Measurements from ENCODE around the gene WDR18.

WDR18 gene

DNA sequence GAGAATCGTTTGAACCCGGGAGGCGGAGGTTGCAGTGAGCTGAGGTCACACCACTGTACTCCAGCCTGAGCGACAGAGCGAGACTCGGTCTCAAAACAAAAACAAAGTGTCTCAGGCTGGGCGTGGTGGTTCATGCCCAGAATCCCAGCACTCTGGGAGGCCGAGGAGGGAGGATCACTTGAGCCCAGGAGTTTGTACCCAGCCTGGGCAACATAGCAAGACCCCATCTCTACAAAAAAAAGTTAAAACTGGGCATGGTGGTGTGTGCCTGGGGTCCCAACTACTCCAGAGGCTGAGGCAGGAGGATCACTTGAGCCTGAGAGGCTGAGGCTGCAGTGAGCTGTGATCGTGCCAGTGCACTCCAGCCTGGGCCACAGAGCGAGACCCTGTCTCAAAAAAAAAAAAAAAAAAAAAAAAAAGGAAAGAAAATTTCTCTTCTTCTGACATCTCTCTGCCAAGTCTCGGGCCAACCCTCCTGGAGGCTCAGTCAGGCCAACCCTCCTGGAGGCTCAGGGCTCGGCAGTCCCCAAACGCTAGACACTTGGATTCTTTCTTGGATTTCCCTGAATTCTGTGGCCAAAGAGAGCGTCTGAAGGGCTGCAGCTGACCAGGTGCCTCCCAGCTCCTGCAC is 32.0 kb upstream of the WDR18 start:
- TF ChIP-seq, protein P1, sequence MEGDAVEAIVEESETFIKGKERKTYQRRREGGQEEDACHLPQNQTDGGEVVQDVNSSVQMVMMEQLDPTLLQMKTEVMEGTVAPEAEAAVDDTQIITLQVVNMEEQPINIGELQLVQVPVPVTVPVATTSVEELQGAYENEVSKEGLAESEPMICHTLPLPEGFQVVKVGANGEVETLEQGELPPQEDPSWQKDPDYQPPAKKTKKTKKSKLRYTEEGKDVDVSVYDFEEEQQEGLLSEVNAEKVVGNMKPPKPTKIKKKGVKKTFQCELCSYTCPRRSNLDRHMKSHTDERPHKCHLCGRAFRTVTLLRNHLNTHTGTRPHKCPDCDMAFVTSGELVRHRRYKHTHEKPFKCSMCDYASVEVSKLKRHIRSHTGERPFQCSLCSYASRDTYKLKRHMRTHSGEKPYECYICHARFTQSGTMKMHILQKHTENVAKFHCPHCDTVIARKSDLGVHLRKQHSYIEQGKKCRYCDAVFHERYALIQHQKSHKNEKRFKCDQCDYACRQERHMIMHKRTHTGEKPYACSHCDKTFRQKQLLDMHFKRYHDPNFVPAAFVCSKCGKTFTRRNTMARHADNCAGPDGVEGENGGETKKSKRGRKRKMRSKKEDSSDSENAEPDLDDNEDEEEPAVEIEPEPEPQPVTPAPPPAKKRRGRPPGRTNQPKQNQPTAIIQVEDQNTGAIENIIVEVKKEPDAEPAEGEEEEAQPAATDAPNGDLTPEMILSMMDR (conservative IDR thresholded peaks at IDR 0.05; ENCODE audit: low read length) = no peak
- H3K4me3 ChIP-seq (ENCODE audit: low read length) = no peak overlapping the region
- no peak for DNase-seq (ENCODE audit: low read depth)

DNA sequence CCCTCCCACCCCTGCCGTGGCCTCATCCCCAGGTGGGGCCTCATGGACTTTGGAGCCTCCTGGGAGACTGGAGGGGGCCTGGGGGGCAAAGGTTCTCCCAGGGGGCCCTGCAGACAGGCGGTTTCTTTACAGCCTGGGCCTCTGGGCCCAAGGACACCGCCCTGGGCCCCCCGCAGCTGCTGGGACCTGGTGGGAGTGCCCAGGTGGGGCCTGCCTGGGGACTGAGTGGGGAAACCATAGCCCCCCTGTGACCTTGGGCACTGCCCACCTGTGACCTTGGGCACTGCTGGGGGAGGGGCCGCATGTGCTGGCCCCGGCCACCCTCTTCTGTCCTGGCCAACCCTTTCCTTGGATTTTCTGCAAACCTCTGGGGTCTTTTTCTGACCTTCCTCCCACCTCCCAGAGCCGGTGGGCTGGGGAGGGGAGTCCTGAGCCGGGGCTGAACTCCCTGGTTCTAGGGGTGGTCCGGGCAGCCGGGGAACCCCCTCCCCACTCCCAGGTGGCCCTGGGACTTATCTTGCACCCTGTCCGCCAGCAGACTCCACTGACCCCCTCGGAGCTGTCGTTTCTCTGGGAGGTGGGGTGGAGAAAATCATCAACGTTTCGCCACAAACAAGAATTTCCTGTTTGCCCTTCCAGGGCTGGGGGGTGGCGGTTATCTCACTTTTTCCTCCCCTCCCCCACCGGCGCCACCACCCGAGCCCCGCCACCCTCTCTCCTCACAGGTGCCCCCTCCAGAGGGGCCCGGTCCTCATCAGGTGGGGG is 31.3 kb upstream of the WDR18 start:
- no peak overlapping the region for H3K4me3 ChIP-seq (ENCODE audit: low read length)
- no peak for DNase-seq (ENCODE audit: low read depth)

DNA sequence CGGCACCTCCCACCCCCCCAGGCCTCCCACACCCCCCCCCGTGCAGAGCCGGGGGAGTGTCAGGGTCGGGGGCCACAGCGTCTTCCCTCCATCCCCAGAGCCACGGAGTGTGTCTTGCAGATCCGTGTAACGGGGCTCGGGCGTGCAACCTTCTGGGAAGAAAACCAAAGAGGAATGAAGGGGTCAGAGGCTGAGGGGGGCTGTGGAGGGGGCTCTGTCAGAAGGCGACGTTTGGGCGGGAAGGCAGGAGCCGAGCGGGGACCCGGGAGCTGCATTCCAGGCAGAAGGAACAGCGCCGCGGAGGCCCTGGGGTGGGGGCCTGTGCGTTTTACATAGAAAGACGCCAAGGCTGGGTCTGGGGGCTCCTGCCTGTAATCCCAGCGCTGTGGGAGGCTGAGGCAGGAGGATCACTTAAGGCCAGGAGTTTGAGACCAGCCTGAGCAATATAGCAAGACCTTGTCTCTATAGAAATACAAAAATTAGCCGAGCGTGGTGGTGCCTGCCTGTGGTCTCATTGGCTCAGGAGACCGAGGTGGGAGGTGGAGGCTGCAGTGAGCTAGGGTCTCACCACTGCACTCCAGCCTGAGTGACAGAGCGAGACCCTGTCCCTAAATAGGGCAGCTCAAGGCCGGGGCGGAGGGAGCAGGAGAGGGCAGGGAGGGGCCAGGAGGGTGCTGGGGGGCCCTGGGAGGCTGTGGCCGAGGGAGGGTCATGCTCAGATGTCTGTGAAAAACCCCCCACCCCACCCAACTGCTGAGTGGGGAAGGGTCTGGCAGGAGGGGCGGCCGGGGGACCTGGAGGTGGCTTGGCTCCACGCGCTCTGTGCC is 30.5 kb upstream of the WDR18 start:
- DNase-seq (ENCODE audit: low read depth) = no peak
- TF ChIP-seq, protein P1 (conservative IDR thresholded peaks at IDR 0.05; ENCODE audit: low read length) = no peak
- no peak overlapping the region for H3K4me3 ChIP-seq (ENCODE audit: low read length)

More for the DNA sequence above, 31.3 kb upstream of the WDR18 start:
- TF ChIP-seq, protein P1 (conservative IDR thresholded peaks at IDR 0.05; ENCODE audit: low read length) = no peak

DNA sequence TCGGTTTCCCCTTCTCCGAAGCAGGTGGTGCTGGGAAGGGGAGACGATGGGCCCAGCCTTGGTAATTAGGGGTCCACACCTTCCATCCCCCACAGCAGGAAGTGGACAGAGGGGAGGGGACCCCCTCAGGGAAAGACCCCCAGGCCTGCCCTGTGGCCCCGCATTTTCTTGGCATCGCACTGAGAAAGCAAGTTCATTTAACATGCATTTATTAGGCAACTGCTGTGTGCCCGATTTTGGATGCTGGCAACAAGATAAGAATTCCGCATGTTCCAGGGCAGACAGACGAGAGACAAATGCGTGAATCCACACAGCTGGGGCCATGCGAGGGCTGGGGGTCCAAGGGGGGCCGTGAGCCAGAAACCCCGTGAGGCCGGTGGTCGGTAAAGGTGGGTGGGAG is 29.9 kb upstream of the WDR18 start:
- no peak overlapping the region for H3K4me3 ChIP-seq (ENCODE audit: low read length)
- TF ChIP-seq, protein P1 (conservative IDR thresholded peaks at IDR 0.05; ENCODE audit: low read length) = no peak
- DNase-seq (ENCODE audit: low read depth) = no peak

DNA sequence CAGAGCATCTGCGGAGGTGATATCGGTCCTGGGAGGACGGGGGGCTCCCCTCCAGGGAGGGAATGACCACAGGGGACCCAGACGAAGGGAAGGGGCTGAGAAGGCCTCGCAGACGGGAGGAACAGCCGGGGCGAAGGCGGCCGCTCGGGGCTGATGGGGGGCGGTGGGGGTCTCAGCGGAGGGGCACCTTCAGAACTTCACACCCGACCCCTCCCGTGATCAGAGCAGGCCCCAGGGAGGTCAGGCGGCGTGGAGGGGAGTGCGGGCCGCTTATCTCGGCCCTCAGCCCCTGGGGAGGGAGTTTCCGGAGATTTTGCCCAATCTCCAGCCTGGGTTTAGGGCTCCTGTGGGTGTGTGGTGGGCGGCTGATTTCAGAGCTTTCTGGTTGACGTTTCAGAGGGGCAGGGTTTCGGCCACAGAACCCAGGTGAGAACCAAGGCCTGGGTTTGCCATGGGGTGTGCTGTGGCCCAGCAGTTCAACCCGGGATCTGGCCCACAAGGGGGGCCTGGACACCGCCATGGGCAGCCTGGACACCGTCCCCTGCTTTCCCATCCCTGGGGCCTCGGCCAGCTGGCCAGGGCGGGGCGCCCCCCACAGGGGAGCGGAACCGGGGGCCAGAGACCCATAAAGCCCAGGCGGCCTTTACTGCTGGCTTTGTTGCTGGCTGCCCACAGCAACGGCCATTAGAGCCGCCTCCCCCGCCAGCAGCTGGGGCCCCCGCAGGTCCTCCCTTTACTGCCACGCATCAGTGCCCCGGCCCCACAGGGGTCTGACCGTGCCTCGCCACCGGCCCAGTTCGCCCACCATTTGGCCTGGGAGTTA is 29.3 kb upstream of the WDR18 start:
- TF ChIP-seq, protein P1 (conservative IDR thresholded peaks at IDR 0.05; ENCODE audit: low read length) = no peak
- no peak for DNase-seq (ENCODE audit: low read depth)
- no peak overlapping the region for H3K4me3 ChIP-seq (ENCODE audit: low read length)

DNA sequence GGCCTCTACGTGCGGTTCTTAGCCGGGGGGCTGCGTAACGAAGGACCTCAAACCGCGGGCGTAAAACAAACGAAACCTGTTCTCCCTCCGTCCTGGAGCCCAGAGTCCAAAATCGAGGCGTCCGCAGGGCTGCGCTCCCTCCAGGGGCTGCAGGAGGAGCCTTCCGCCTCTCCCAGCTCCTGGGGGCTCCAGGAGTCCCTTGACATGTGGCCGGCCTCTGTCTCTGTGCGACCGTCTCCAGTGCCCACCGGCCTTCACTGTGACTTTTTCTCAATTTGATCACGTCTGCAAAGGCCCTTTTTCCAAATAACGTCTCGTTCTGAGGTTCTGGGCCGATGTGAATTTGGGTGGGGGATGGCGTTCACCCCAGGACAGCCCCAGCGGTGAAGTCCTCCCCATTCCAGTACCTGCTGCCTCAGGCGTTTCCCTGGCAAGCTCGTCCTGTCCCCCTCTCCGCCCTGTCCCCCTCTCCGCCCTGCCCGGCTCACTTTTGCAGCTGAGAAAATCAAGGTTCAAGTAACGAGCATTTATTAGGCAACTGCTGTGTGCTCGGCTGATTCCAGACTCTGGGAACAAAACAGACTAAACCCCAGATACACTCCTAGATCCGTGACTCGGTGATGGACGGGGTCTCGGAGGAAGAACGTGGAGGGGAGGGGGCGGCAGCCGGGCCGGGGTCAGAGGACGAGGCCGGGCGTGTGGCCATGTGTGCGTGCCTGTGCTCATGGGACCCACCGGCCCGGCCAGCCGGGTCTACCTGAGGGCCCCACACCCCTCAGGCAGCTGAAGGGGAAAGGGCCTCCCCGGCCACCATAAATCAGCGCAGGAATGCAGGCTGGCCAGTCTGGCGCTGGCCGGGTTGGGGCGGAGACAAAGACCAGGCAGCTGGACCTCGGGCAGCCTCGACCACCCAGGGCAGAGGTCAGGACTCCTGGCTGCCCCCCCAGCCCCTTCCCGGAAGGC is 28.1 kb upstream of the WDR18 start:
- TF ChIP-seq, protein P1 (conservative IDR thresholded peaks at IDR 0.05; ENCODE audit: low read length) = no peak
- DNase-seq (ENCODE audit: low read depth) = no peak
- no peak overlapping the region for H3K4me3 ChIP-seq (ENCODE audit: low read length)
